GM18867 (cell line): ENCODE results near the gene TCOF1.
A peak's percentile ranks its signal among the peaks of the same experiment; 100 is the strongest.

Experiments
- ATAC-seq: cut with Tn5 transposase; IDR thresholded peaks from one replicate; pipeline ENCODE4 v1.9.1; 2021; ENCODE audit warnings: mild to moderate bottlenecking, moderate library complexity; ENCODE audit not compliant: unreplicated experiment

The TCOF1 gene, protein sequence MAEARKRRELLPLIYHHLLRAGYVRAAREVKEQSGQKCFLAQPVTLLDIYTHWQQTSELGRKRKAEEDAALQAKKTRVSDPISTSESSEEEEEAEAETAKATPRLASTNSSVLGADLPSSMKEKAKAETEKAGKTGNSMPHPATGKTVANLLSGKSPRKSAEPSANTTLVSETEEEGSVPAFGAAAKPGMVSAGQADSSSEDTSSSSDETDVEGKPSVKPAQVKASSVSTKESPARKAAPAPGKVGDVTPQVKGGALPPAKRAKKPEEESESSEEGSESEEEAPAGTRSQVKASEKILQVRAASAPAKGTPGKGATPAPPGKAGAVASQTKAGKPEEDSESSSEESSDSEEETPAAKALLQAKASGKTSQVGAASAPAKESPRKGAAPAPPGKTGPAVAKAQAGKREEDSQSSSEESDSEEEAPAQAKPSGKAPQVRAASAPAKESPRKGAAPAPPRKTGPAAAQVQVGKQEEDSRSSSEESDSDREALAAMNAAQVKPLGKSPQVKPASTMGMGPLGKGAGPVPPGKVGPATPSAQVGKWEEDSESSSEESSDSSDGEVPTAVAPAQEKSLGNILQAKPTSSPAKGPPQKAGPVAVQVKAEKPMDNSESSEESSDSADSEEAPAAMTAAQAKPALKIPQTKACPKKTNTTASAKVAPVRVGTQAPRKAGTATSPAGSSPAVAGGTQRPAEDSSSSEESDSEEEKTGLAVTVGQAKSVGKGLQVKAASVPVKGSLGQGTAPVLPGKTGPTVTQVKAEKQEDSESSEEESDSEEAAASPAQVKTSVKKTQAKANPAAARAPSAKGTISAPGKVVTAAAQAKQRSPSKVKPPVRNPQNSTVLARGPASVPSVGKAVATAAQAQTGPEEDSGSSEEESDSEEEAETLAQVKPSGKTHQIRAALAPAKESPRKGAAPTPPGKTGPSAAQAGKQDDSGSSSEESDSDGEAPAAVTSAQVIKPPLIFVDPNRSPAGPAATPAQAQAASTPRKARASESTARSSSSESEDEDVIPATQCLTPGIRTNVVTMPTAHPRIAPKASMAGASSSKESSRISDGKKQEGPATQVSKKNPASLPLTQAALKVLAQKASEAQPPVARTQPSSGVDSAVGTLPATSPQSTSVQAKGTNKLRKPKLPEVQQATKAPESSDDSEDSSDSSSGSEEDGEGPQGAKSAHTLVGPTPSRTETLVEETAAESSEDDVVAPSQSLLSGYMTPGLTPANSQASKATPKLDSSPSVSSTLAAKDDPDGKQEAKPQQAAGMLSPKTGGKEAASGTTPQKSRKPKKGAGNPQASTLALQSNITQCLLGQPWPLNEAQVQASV (N-terminal part only)

DNA sequence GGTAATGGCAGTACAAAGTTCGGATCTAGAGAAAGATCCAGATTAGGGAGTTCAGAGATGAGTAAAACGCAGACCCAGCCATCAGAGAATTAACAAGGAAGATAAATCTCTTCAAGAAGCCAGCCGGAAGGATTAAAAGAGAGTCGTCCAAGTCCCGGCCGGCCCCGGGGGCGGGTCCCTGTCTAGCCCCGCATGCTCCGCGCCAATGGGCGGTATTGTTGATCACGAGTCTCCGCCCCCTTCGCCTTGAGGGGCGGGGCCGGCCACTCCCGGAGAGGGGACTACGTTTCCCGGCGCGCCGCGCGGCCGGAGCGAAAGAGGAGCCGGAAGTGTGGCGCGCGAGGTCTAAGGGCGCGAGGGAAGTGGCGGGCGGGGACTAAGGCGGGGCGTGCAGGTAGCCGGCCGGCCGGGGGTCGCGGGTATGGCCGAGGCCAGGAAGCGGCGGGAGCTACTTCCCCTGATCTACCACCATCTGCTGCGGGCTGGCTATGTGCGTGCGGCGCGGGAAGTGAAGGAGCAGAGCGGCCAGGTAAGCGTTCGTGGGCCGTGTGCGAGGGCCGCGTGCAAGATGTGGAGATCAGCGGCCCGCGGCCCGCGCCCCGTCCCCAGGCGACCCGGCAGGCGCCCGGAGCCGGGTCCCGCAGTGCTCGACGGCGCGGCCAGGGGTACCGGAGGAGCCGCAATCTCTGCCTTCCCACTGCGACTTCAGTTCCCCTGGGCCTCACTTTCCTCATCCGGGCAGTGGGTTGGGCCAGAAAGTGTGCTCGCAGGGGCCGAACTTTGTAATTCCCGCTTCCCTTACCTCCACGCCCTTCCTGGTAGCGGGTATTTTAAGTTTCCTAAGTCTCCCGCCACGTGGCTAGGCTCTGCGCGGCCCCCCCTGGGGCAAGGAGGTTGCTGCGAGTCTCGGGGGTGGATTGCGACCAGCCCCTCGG lies at the start of gene TCOF1:
Gene TCOF1, plus strand, starts transcription at position 372 of the 935 bp plus-strand sequence. Its CDS starts 50 bp downstream, at position 422.
- ATAC-seq, result peak; percentile 90

DNA sequence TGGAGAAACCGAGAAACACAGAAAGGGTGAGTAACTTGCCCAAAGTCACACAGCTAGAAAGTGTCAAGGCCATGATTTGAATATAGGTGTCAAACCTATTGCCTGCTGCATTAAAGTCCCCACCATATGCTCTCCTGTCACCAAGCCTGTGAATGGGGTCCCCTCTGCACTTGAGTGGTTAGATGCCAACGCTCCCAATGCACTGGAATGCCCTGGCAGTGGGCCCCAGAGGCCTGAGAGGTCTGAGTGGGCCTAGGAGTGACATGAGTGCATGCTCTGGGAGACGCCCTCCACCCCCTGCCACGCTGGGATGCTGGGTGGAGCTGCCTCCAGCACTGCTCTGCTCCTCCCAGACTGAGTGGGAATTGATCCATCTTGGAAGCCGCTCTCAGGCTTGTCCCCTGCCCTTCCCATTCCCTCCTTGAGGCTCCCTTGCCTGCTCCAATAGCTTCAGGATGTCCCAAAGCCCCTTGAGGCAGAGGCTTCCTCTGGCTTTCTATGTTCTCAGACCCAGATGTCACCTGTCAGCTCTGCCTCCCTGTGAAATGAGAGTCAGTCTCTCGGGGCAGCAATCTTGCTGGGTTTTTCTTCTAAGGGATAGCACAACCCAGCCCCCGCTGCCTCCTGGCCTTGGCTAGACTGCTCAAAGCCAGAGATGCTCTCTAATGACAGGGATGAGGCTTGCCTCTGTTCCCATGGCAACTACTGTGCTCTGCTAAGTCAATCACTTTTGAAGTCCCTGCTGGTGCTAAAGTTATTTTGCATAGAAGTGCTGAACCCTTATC lies 48.2 kb upstream of the TCOF1 start:
- ATAC-seq, result no peak

DNA sequence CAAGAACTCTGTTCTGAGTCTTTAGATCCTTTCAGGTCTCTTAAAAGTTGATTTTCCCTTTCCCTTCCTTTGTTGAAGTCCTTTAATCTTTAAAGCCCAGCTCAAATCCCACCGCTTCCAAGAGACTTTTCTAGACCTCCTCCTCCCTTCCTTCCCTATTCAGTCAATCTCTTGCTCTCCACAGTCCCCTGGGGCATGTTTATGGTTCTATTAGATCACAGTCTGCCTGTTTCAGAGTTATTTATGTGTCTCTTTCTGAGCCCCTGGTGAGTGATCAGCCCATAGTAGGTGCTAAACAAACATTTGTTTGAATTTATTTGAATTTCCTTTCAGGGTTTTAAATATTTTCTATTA lies 47.6 kb upstream of the TCOF1 start:
- no peak for ATAC-seq

DNA sequence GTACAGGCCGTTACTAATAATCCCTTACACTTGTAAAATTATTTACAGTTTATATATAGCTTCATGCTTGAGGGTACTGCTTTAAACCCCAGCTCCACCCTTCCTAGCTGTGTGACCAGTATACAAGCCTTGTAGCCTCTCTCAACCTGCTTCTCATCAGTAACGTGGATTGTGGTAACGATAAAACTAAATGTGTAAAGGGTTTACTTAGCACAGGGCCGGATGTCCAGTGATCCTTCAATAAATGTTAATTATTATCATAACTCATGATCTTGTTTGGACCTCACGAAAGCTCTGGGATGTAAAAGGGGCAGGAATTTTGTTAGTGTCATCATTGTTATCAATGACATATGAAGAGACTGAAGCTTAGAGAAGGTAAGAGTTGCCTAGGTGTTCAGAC lies 47.3 kb upstream of the TCOF1 start:
- ATAC-seq, result no peak

DNA sequence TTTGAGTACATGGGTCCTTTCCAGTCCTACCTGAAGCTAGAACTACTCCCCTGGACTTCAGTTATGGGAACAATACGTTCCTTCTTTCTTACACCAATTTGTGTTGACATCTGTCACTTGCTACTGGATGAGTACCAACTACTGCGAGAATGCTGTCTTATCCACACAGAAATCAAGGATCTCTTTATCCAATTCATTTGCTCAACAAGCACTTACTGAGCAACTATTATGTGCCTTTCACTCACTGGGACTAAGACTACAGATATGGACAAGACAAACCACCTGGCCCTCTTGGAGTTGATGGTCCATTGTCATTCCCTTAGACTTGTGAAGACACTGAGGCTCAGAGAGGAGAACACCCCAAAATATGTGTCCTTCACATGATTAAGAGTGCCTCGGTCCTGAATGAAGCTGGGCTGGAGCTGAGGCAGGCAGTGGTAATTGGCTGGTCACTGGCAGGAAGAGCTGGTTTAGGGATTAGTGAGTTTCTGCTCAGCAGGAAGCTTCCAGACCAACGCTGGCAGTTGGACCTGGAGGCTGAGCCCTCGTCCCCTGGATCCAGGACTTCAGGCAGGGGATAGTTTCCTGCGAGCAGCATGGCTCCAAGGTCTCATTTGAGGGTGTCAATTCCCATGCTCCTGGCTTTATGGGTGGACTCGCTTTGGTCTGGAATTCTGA lies 46.3 kb upstream of the TCOF1 start:
- ATAC-seq, result no peak

DNA sequence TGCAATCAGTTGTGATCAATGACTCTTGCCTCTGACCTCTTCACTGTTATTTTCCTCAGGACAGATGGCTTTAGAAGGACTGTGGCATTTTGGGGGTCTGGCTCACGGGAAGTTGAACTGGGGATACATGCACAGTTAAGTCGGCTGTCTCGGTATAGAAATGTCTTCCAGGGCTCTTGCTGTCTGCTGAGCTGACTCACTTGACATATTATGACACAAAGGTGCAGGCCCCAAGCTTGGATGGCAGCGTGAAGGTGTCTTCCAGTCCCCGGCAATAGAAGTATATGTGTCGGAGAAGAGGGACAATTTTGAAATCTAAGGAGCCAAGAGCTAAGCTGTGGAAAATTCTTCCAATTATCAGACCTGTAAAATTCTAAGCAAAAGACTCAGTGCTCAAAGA lies 45.0 kb upstream of the TCOF1 start:
- no peak for ATAC-seq

DNA sequence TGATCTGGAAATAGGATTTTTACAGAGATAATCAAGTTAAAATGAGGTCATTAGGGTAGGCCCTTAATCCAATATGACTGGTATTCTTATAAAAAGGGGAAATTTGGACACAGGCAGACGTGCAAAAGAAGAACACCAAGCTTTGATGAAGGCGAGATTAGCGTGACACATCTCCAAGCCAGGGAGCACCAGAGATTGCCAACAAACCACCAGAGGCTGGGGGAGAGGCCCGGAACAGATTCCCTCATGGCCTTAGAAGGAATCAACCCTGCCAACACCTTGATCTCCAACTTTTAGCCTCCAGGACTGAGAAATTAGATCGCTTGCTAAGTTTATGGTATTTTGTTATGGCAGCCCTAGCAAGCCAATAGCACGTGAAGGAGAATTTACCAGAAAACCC lies 44.0 kb upstream of the TCOF1 start:
- no peak for ATAC-seq

DNA sequence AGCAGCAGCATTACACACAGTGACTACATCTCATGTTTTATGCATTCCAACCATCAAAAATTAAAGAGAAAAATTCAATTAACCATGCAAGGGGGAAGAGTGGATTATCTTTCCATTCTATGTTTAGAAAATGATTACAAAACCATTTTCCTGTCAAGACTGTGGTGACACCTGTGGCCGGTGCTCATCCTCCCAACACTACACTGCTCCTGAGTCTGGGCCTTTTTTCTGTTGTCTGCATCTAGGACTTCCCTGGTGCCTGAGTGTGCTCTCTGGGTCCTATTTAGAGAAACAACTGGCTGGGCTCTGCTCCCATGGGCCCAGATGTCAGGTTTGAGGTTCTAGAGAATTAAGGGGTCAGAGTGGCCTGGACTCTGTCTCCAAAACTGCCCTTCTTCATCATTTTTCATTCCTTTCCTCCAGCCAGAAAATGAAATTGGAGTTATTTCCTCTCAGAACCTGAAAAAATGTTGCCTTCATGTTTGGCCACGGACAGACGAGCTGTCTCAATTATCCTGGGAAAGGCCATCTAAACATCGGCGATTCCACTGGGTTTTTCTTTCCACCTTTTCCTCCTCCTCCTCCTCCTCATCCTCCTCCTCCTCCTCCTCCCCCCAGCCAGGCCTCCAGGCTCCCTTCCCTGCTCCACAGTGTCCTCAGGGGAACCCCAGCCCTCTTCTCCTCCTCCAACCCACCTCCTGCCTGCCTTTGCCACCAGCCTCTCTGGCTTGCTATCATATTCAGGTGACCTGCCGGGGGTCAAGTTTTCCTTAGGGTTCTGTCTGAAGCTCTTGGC lies 43.4 kb upstream of the TCOF1 start:
- no peak for ATAC-seq

DNA sequence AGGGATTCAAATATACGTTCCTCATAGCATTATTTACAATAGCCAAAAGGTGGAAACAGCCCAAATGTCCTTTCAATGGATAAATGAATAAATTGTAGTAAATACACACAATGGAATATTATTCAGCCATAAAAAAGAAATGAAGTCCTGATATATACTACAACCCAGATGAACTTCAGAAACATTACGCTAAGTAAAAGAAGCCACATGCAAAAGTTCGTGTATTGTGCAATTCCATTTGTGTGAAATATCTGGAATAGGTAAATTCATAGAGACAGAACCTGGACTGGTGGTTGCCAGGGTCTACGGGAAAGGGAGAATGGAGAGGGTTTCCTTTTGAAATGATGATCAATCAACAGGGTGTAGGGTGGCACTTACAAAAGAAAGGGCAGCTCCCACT lies 42.3 kb upstream of the TCOF1 start:
- no peak for ATAC-seq

DNA sequence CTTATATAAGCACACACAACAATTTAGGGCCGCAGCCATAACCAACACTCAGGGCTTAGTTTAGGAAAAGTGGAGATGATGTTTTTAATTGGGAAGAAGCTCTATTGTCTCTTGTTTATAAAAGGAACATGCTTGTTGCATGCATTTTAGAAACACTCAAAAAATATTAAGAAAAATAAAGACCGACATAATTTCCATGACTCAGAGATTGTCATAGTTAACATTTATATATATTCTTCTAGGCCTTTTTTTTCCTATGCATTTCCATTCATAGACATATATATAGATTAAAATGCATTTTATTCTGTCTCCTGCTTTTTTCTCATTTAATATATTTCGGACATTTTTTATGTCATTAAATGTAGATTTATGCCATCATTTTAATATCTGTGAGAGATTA lies 41.2 kb upstream of the TCOF1 start:
- ATAC-seq, result no peak

DNA sequence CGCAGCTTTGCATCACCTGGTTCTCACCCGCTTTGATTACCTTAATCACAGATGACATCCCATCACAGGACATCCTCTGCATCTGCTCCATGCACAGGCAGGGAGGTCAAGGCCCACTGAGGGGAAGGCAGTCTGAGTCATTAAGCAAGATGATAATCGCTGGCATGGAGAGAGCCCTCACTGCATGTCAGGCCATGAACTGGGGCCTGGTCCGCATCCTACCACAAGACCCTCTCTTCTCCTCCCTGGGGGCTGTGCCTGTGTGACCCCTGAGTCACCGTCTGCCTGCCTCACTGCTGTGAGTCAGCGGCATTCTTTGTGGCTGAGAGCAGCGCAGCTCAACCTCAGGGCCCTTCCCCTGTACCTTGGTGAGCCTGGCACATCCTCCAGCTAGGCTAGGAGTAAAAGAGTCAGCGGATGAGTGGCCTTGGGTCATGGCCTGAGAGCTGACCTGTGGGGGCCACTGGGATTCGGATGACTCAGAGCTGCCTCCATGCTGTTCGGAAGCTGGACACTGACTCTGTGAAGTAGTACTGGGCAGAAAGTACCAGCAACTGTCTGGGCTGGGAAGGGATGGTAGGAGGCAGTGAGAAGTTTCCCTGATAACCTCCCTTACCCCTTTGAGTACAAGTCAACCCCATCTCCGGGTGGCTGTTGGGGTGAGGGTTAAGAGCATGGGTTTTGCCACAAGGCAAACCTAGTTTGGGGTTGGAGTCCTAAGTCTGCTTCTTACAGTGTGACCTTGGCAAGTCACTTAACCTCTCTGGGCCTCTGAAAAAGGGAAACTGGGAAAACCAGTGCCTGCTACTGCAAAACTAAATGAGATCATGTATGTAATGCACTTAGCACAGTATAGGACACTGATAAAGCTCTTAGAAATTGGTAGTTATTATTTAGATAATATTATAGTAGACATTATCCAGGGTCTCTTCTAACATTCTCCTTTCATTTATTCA lies 40.2 kb upstream of the TCOF1 start:
- ATAC-seq, result no peak

DNA sequence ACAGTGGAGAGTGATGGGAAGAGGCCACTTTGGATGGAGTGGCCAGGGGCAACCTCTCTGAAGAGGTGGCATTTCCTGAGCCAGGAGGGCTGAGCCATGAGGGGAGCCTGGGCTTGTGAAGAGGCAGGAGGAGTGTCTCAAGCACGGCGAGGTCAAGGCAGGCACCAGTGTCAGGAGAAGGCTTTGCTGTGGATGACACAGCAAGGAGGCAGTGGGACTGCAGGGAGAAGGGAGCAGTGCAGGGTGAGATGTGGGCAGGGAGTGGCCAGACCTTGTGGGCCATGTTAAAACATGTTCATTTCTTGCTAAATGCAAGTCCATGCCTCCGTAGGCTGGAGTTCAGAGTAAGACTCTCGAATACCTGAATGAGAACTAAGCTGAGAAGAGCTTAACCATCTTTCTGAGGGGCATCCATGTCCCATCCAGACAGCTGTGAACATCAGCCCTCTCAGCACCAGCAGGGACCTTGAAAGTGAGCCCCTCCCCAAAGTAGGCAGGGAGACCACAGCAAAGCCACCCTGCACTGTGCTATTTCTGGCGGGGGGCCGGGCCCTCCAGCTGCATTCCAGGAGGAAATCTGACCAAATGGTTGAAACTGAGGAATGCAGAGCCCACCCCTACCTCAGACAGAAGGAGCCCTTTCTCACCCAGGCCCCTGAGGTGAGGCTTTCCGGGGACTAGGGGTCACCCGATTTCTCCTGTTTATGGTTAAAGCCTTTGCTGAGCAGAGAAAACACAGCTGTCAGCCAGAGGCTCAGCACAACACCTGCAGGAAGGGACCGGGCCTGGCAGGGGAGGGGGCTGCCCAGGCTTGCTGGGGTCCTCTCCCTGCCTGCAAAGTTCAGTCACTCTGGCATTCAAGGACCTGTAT lies 38.6 kb upstream of the TCOF1 start:
- ATAC-seq, result no peak

DNA sequence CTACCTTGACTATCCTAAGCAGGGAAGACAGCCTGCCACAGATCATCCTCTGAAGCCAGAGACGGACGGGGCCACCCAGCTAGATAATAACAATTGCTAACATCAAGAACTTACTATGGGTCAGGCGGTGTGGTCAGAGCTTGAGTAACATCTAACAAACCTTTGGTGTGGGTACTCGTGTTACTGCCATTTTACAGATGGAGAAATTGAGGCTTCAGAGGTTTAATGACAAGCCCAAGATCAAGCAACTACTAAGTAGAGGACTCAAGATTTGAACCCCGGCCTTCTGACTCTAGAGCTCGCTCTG lies 38.1 kb upstream of the TCOF1 start:
- ATAC-seq, result no peak

DNA sequence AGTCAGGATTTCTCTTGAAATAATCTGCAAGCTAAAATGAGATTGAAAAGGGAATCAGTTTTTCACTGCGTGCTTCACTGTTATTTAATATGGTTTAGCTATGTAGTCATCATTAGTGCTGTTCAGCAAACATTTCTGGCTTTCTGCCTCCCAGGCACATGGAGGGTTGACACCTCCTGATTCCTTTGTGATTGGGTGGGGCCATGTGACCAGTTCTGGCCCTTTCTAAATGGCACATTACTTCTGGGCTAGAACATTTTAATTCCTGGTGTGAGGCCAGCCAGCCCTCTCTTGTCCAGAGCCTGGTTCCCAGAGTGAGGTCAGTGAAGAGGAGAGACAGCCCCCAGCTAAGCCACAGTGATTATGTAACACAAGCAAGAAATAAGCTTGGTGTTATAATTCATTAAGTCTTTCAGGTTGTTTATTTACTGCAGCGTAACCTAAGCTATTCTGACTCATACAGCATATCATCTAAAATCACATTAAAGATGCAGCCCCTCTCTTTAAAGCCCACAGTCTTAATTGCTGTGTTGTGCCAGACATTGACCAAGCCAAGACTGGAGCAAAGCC lies 37.4 kb upstream of the TCOF1 start:
- no peak for ATAC-seq

DNA sequence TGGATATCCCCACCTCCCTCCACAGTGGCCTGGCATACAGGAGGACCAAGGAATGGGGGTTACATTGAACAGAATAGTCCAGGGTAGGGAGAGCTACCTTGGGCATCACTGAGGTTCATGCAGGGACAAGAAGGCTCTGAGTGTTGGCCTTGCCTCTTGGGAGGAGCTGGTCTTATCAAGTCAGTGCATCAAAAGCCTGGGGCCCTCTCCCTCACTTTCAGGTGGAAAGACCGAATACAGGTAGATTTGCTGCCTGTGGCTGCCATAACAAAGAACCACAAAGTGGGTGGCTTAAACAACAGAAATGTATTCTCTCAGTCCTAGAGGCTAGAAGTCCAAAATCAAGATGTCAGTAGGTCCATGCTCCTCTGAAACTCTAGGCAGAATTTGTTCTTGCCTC lies 36.3 kb upstream of the TCOF1 start:
- no peak for ATAC-seq

DNA sequence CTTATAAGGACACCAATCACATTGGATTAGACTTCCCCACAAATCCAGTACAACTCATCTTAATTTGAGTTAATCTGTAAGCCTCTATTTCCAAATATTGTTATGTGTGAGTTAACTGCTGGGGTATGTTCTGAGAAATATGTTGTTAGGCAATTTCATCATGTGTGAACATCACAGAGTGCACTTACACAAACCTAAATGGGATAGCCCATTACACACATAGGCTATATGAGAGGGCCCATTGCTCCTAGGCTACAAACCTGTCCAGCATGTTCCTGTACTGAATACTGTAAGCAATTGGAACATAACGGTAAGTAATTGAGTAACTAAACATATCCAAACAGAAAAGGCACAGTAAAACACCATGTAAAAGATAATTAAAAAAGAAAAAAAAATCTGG lies 35.7 kb upstream of the TCOF1 start:
- no peak for ATAC-seq
